GM10248 (cell line): Measurements from ENCODE around the gene VSX1.

ENCODE experiments used
- CTCF ChIA-PET: fragments of 300-600 bp; sonication (Branson Sonifier 250); formaldehyde crosslinking; extraction: SDS; loops from one replicate; lab custom pipeline; 2021; ENCODE audit warnings: antibody characterized with exemption; lab: Yijun Ruan, JAX
- POLR2A ChIA-PET: fragments of 350-650 bp; sonication (Branson Sonifier 250); formaldehyde crosslinking; extraction: SDS; loops from one replicate; lab custom pipeline; 2020; ENCODE audit warnings: antibody characterized with exemption; lab: Yijun Ruan, JAX
- DNase-seq: peaks from one replicate; pipeline ENCODE4 v3.0.0; 2012; ENCODE audit errors: extremely low spot score
- CTCF ChIP-seq: IDR thresholded peaks from 2 replicates; pipeline ENCODE4 v1.5.1; 2012; ENCODE audit warnings: mild to moderate bottlenecking, low read depth; ENCODE audit errors: extremely low read depth, missing control alignments, control extremely low read depth

The VSX1 gene

GRCh38 chr20:25046736-25047666 lies 34.9 kb downstream of the VSX1 start:
- ChIA-PET CTCF (interaction anchor here (0.8 to 1.5 kb wide), 3 partner anchors 9 to 16 kb away, joined by 3 to 5 read pairs (median 3); no protein-coding TSS in a partner anchor), POLR2A (no interaction called here)
- no peak for TF ChIP-seq CTCF
- no peak for DNase-seq

- no peak for TF ChIP-seq CTCF
- DNase-seq = no peak
- ChIA-PET POLR2A (no interaction called here), CTCF (interaction anchor here (0.8 kb wide), 1 partner anchor 9 kb away, joined by 3 read pairs; no protein-coding TSS in a partner anchor)
Measured at GRCh38 chr20:25046181-25046641, 35.7 kb downstream of the VSX1 start.

GRCh38 chr20:25045343-25045712 lies 36.6 kb downstream of the VSX1 start:
- CTCF ChIA-PET = interaction anchor here (1.0 to 2.1 kb wide), 4 partner anchors 9 to 33 kb away, joined by 3 to 6 read pairs (median 3); no protein-coding TSS in a partner anchor
- DNase-seq = no peak
- POLR2A ChIA-PET = no interaction called here
- no peak for TF ChIP-seq CTCF

- DNase-seq = no peak
- no peak for TF ChIP-seq CTCF
- ChIA-PET CTCF (interaction anchor here (1.0 to 2.1 kb wide), 6 partner anchors 10 to 46 kb away, joined by 3 to 6 read pairs (median 4); no protein-coding TSS in a partner anchor), POLR2A (no interaction called here)
Measured at GRCh38 chr20:25044660-25045342, 37.1 kb downstream of the VSX1 start.

- ChIA-PET POLR2A (no interaction called here), CTCF (interaction anchor here (1.3 to 2.1 kb wide), 6 partner anchors 10 to 46 kb away, joined by 3 to 6 read pairs (median 6); no protein-coding TSS in a partner anchor)
- TF ChIP-seq CTCF = no peak
- DNase-seq = no peak
Measured at GRCh38 chr20:25044261-25044560, 37.7 kb downstream of the VSX1 start.

- DNase-seq = no peak
- ChIA-PET POLR2A (no interaction called here), CTCF (interaction anchor here (0.8 to 2.1 kb wide), 8 partner anchors 9 to 152 kb away, joined by 3 to 6 read pairs (median 4); partner anchors contain the start of gene ENTPD6)
- TF ChIP-seq CTCF = no peak
Measured at GRCh38 chr20:25043499-25044260, 38.3 kb downstream of the VSX1 start.
